ENCODE results near the gene ADARB2.

The ADARB2 gene

DNA sequence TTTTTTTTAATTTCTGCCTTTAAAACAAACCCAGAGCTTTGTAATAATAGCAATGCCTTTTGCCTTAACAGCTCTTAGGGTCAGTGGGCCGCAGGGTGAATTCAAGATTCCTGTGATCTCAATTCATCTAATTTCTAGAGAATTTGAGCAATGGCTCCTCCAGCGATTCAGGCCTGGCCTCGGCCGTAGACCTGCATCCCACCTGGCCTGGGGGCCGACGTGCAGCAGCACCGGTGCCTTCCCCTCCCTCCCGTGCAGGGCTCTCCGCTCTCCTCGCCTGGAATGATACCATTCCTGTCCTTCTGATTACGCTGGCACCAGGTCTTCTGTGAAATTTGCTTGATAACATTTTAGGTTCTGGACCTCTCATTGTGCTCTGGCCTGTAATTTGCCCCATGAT lies 172.5 kb downstream of the ADARB2 start:
- H3K36me3 ChIP-seq (ENCODE audit: control insufficient read depth, low read length): no peaks in the 10 kb centered on the region
- no peak overlapping the region for H3K4me3 ChIP-seq (ENCODE audit: low read length)
- H3K79me2 ChIP-seq (ENCODE audit: control insufficient read depth, low read length): no peaks in the 10 kb centered on the region
- H3F3A ChIP-seq (ENCODE audit: control insufficient read depth, insufficient read depth): no peaks in the 10 kb centered on the region
- no peak overlapping the region for H3K4me2 ChIP-seq (ENCODE audit: low read length)
- H4K20me1 ChIP-seq (ENCODE audit: control insufficient read depth, insufficient read depth, low read depth, low read length): no peaks in the 10 kb centered on the region
- no peaks in the 10 kb centered on the region for H3K9me2 ChIP-seq (replicated peaks; ENCODE audit: control insufficient read depth, low read length)
- peaks cover 23% of the 10 kb centered on the region for H3K4me1 ChIP-seq (ENCODE audit: control insufficient read depth, low read length)
- no peak overlapping the region for H3K27ac ChIP-seq (ENCODE audit: low read depth, low read length)
- TF ChIP-seq, protein P1, sequence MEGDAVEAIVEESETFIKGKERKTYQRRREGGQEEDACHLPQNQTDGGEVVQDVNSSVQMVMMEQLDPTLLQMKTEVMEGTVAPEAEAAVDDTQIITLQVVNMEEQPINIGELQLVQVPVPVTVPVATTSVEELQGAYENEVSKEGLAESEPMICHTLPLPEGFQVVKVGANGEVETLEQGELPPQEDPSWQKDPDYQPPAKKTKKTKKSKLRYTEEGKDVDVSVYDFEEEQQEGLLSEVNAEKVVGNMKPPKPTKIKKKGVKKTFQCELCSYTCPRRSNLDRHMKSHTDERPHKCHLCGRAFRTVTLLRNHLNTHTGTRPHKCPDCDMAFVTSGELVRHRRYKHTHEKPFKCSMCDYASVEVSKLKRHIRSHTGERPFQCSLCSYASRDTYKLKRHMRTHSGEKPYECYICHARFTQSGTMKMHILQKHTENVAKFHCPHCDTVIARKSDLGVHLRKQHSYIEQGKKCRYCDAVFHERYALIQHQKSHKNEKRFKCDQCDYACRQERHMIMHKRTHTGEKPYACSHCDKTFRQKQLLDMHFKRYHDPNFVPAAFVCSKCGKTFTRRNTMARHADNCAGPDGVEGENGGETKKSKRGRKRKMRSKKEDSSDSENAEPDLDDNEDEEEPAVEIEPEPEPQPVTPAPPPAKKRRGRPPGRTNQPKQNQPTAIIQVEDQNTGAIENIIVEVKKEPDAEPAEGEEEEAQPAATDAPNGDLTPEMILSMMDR (IDR thresholded peaks at IDR 0.05; ENCODE audit: low read depth, low read length, poor library complexity, severe bottlenecking): no peak
- TF ChIP-seq EZH2phosphoT487 (IDR thresholded peaks at IDR 0.05; ENCODE audit: borderline replicate concordance, low read length): no peak
- H3K27me3 ChIP-seq (ENCODE audit: control insufficient read depth, low read length): no peaks in the 10 kb centered on the region
- H3K9me3 ChIP-seq (ENCODE audit: control insufficient read depth, insufficient read depth, low read length): no peaks in the 10 kb centered on the region

- Histone ChIP-seq H3K4me1 (ENCODE audit: control insufficient read depth, low read length) (peaks cover 23% of the 10 kb centered on the region), H3K36me3 (ENCODE audit: control insufficient read depth, low read length) (no peaks in the 10 kb centered on the region), H3F3A (ENCODE audit: control insufficient read depth, insufficient read depth) (no peaks in the 10 kb centered on the region), H3K4me3 (ENCODE audit: low read length) (no peak overlapping the region), H3K9me2 (replicated peaks; ENCODE audit: control insufficient read depth, low read length) (no peaks in the 10 kb centered on the region), H3K27me3 (ENCODE audit: control insufficient read depth, low read length) (peaks cover 5% of the 10 kb centered on the region; the same call in 1 of the 2 replicates), H3K9me3 (ENCODE audit: control insufficient read depth, insufficient read depth, low read length) (no peaks in the 10 kb centered on the region), H3K79me2 (ENCODE audit: control insufficient read depth, low read length) (no peaks in the 10 kb centered on the region), H3K4me2 (ENCODE audit: low read length) (no peak overlapping the region), H3K27ac (ENCODE audit: low read depth, low read length) (no peak overlapping the region), H4K20me1 (ENCODE audit: control insufficient read depth, insufficient read depth, low read depth, low read length) (no peaks in the 10 kb centered on the region)
- TF ChIP-seq, protein P1 (IDR thresholded peaks at IDR 0.05; ENCODE audit: low read depth, low read length, poor library complexity, severe bottlenecking): no peak
- no peak for TF ChIP-seq EZH2phosphoT487 (IDR thresholded peaks at IDR 0.05; ENCODE audit: borderline replicate concordance, low read length)
These were observed 174.3 kb downstream of the ADARB2 start for GRCh38 chr10:1563028-1563427.

- no peak overlapping the region for H3K27ac ChIP-seq (ENCODE audit: low read depth, low read length)
- H3K4me3 ChIP-seq (ENCODE audit: low read length): no peak overlapping the region
- H3K27me3 ChIP-seq (ENCODE audit: control insufficient read depth, low read length): peaks cover 5% of the 10 kb centered on the region; the same call in 1 of the 2 replicates
- no peaks in the 10 kb centered on the region for H3F3A ChIP-seq (ENCODE audit: control insufficient read depth, insufficient read depth)
- no peaks in the 10 kb centered on the region for H3K9me3 ChIP-seq (ENCODE audit: control insufficient read depth, insufficient read depth, low read length)
- H3K36me3 ChIP-seq (ENCODE audit: control insufficient read depth, low read length): no peaks in the 10 kb centered on the region
- H3K4me1 ChIP-seq (ENCODE audit: control insufficient read depth, low read length): peaks cover 17% of the 10 kb centered on the region
- TF ChIP-seq EZH2phosphoT487 (IDR thresholded peaks at IDR 0.05; ENCODE audit: borderline replicate concordance, low read length): no peak
- TF ChIP-seq, protein P1 (IDR thresholded peaks at IDR 0.05; ENCODE audit: low read depth, low read length, poor library complexity, severe bottlenecking): no peak
- no peaks in the 10 kb centered on the region for H3K9me2 ChIP-seq (replicated peaks; ENCODE audit: control insufficient read depth, low read length)
- no peaks in the 10 kb centered on the region for H4K20me1 ChIP-seq (ENCODE audit: control insufficient read depth, insufficient read depth, low read depth, low read length)
- H3K4me2 ChIP-seq (ENCODE audit: low read length): no peak overlapping the region
- no peaks in the 10 kb centered on the region for H3K79me2 ChIP-seq (ENCODE audit: control insufficient read depth, low read length)
These were observed 175.5 kb downstream of the ADARB2 start for GRCh38 chr10:1561731-1562337.

Data from DOHH2 (cell line).